GM10248 (cell line): Measurements from ENCODE around the gene OMP.
"Not testable (repeated sequence)": the region's sequence is repeated elsewhere in the genome, so short reads cannot be mapped to it uniquely, and the experiment has no call there.

Experiments
- CTCF ChIA-PET: fragments of 300-600 bp; sonication (Branson Sonifier 250); formaldehyde crosslinking; extraction: SDS; loops from one replicate; lab custom pipeline; 2021; ENCODE audit warnings: antibody characterized with exemption; lab: Yijun Ruan, JAX
- POLR2A ChIA-PET: fragments of 350-650 bp; sonication (Branson Sonifier 250); formaldehyde crosslinking; extraction: SDS; loops from one replicate; lab custom pipeline; 2020; ENCODE audit warnings: antibody characterized with exemption; lab: Yijun Ruan, JAX
- DNase-seq: peaks from one replicate; pipeline ENCODE4 v3.0.0; 2012; ENCODE audit errors: extremely low spot score
- CTCF ChIP-seq: IDR thresholded peaks from 2 replicates; pipeline ENCODE4 v1.5.1; 2012; ENCODE audit warnings: mild to moderate bottlenecking, low read depth; ENCODE audit errors: extremely low read depth, missing control alignments, control extremely low read depth

OMP gene

GRCh38 chr11:77056814-77057402, 45.7 kb upstream of the OMP start:
- no peak for TF ChIP-seq CTCF
- CTCF ChIA-PET: interaction anchor here (0.8 kb wide), 1 partner anchor 34 kb away, joined by 3 read pairs; no protein-coding TSS in a partner anchor
- no peak for DNase-seq
- POLR2A ChIA-PET: no interaction called here

GRCh38 chr11:77057938-77058474, 44.6 kb upstream of the OMP start:
- CTCF ChIA-PET: interaction anchor here (1.6 kb wide), 2 partner anchors 10 to 33 kb away, joined by 5 to 8 read pairs; no protein-coding TSS in a partner anchor
- POLR2A ChIA-PET: no interaction called here
- DNase-seq: no peak

GRCh38 chr11:77058900-77059299, 43.7 kb upstream of the OMP start:
- ChIA-PET POLR2A (no interaction called here), CTCF (interaction anchor here (1.0 to 1.6 kb wide), 3 partner anchors 11 to 32 kb away, joined by 4 to 8 read pairs (median 5); no protein-coding TSS in a partner anchor)
- no peak for DNase-seq
- TF ChIP-seq CTCF: no peak

More at GRCh38 chr11:77057938-77058474, 44.6 kb upstream of the OMP start:
- no peak for TF ChIP-seq CTCF

GRCh38 chr11:77059806-77060205, 42.8 kb upstream of the OMP start:
- DNase-seq: no peak
- ChIA-PET POLR2A (no interaction called here), CTCF (no interaction called here)
- TF ChIP-seq CTCF: no peak

- ChIA-PET CTCF (no interaction called here), POLR2A (no interaction called here)
- no peak for TF ChIP-seq CTCF
- no peak for DNase-seq
These were observed 42.4 kb upstream of the OMP start for GRCh38 chr11:77060234-77060633.

- DNase-seq, CTCF ChIA-PET, POLR2A ChIA-PET: not testable (repeated sequence)
These were observed 41.4 kb upstream of the OMP start for GRCh38 chr11:77061258-77061657.

GRCh38 chr11:77062924-77063323, 39.7 kb upstream of the OMP start:
- POLR2A ChIA-PET: no interaction called here
- no peak for TF ChIP-seq CTCF

More at GRCh38 chr11:77062924-77063323, 39.7 kb upstream of the OMP start:
- CTCF ChIA-PET: interaction anchor here (0.9 to 3.3 kb wide), 4 partner anchors 10 to 28 kb away, joined by 3 to 17 read pairs (median 5); no protein-coding TSS in a partner anchor
- DNase-seq: no peak
